SU-DHL-6 (cell line): ENCODE results near the gene CDKAL1.

Experiments used
- EZH2phosphoT487 ChIP-seq: fragments of 200-600 bp; sonication (generic), shearing (Covaris generic); conservative IDR thresholded peaks from 2 replicates; pipeline ENCODE4 v1.6.1; 2018; ENCODE audit warnings: mild to moderate bottlenecking, antibody characterized with exemption, low read length, moderate library complexity, mixed read lengths
- TF ChIP-seq, protein P1 (sequence below): fragments of 200-600 bp; sonication (generic); IDR thresholded peaks from one replicate; pipeline ENCODE4 v1.5.1; 2017; ENCODE audit warnings: antibody characterized with exemption, mild to moderate bottlenecking, low read length, moderate library complexity; ENCODE audit not compliant: insufficient read depth, poor library complexity, severe bottlenecking

DNA sequence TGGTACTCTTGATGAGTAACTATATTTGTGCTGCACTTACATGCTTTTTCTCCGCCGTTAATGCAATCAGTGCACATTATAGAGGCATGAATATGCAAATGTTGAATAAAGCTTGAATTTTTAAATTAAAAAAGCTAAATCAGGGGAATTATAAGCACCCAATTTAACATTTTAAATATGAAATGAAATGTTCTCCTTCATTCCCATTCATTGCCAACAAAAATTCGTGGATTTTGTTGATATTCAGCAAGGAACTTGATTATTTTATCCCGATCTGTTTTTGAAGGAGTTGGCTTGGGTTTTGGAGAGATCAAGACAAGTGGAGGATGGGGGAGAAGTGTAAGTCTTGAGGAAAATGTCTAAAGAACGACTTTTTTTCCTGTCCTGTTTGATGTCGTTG is 740.6 kb downstream of the CDKAL1 start:
- TF ChIP-seq EZH2phosphoT487, result no peak
- TF ChIP-seq, protein P1, sequence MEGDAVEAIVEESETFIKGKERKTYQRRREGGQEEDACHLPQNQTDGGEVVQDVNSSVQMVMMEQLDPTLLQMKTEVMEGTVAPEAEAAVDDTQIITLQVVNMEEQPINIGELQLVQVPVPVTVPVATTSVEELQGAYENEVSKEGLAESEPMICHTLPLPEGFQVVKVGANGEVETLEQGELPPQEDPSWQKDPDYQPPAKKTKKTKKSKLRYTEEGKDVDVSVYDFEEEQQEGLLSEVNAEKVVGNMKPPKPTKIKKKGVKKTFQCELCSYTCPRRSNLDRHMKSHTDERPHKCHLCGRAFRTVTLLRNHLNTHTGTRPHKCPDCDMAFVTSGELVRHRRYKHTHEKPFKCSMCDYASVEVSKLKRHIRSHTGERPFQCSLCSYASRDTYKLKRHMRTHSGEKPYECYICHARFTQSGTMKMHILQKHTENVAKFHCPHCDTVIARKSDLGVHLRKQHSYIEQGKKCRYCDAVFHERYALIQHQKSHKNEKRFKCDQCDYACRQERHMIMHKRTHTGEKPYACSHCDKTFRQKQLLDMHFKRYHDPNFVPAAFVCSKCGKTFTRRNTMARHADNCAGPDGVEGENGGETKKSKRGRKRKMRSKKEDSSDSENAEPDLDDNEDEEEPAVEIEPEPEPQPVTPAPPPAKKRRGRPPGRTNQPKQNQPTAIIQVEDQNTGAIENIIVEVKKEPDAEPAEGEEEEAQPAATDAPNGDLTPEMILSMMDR, result no peak
